Thyroid gland (tissue), 4 donors: ENCODE measurements around the gene CRNKL1. TPM values are rescaled to one million over a fixed set of nuclear protein-coding genes. Genes with fewer than 3 reads are reported as not detected.

Source experiments
- DNase-seq, 2 donors: peaks; one replicate each; pipeline ENCODE4 v3.0.0-alpha.2; 2019
- H3K27ac ChIP-seq, 3 donors: fragments of 200-600 bp; sonication (generic); 1 replicate in 2 of 3; 2 replicates in 1 of 3; pipeline ENCODE4 v1.5.1; 2016 to 2019; ENCODE audit warnings: mild to moderate bottlenecking in 1 of 3, moderate library complexity in 1 of 3
- H3K27me3 ChIP-seq: fragments of 200-600 bp; sonication (generic); one replicate; pipeline ENCODE4 v1.5.1; 2019
- H3K36me3 ChIP-seq, 2 donors: fragments of 200-600 bp; sonication (generic); one replicate each; pipeline ENCODE4 v1.5.1; 2016 to 2019
- H3K4me1 ChIP-seq, 2 donors: fragments of 200-600 bp; sonication (generic); one replicate each; pipeline ENCODE4 v1.5.1; 2017 to 2019
- H3K4me3 ChIP-seq, 3 donors: fragments of 200-600 bp; sonication (generic); replicated peaks in 1 of 3; 1 replicate in 2 of 3; 2 replicates in 1 of 3; pipeline ENCODE4 v1.5.1; 2016; ENCODE audit warnings: mild to moderate bottlenecking in 1 of 3
- H3K9me3 ChIP-seq: fragments of 200-600 bp; sonication (generic); one replicate; pipeline ENCODE4 v1.5.1; 2017
- POLR2A ChIP-seq, 2 donors: fragments of 450-650 bp; IDR thresholded peaks; one replicate each; pipeline ENCODE4 v1.6.1; 2017; ENCODE audit warnings: antibody characterized with exemption in 2 of 2, mild to moderate bottlenecking in 2 of 2, moderate library complexity in 1 of 2
- WGBS, 2 donors: methylation state at CpG; one replicate each; pipeline ENCODE4 v1.1.5; 2017; 5-methylcytosine and 5-hydroxymethylcytosine counted together
- intact Hi-C: fragments of 100-400 bp; cut with DNase I; formaldehyde crosslinking; loops from one replicate; pipeline ENCODE4 v1.15.1; 2023
- total RNA-seq, 4 donors: library from RNA; depleted of rRNA; stranded (reverse); fragments of >200 nt; gene quantifications; one replicate each; pipeline ENCODE4 v1.2.3, GENCODE V29; 2016
- TF ChIP-seq, protein P1 (sequence below), 6 experiments: fragments of 200-600 bp in 3 of 6; fragments of 450-650 bp in 3 of 6; sonication (generic) in 3 of 6; IDR thresholded peaks; one replicate each; pipeline ENCODE4 v1.5.1; 2016 to 2019; ENCODE audit warnings: antibody characterized with exemption in 6 of 6, mild to moderate bottlenecking in 2 of 6, inconsistent platforms in 1 of 6, moderate library complexity in 1 of 6

CRNKL1 gene
- total RNA-seq, 4 donors from 2014 or later: 23.6 to 35.2 (median 27.2) TPM

DNA sequence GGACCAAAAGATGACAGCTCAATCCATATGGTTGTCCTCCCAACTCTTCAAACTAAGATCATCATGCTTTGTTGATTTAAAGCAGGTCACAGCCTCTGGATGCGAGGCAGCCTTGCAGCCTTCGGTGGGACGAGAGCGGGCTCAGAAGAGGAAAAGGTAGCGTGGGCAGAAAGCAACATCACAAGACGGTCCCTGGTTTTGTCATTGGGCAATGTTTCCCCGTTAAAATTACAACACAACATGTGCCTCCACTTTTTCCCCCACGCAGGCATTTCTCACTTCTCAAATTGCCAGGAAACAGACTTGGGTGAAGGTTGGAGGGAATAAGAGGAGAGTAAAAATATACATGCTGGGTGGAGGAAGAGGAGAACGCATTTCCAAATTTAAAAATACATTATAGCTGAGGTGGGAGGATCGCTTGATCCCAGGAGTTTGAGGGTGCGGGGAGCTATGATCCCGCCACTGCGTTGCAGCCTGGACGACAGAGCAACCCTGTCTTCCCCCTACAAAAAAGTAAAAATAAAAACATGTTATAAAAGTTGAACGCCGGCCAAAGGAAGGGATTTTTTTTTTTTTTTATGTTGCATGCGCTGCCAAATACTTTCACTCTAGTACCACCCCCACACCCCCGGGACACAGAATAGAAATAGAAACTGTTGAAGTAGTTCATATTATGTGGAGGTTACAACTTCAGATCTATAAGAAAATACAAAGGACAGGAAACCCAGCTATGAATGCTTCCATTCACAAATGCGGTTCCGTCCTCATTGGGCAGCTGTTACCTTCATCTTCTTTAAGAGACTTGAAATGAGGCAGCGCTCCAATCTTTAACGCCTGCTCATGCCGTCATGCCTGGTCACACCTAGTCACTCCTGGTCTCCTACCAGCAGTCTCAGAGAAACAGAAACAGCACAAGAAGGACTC, 49.0 kb downstream of the CRNKL1 start:
- intact Hi-C loops: no loop called here
- TF ChIP-seq POLR2A (IDR thresholded peaks at IDR 0.05): peak in 1 of 2 donors; percentile 45
- TF ChIP-seq, protein P1, sequence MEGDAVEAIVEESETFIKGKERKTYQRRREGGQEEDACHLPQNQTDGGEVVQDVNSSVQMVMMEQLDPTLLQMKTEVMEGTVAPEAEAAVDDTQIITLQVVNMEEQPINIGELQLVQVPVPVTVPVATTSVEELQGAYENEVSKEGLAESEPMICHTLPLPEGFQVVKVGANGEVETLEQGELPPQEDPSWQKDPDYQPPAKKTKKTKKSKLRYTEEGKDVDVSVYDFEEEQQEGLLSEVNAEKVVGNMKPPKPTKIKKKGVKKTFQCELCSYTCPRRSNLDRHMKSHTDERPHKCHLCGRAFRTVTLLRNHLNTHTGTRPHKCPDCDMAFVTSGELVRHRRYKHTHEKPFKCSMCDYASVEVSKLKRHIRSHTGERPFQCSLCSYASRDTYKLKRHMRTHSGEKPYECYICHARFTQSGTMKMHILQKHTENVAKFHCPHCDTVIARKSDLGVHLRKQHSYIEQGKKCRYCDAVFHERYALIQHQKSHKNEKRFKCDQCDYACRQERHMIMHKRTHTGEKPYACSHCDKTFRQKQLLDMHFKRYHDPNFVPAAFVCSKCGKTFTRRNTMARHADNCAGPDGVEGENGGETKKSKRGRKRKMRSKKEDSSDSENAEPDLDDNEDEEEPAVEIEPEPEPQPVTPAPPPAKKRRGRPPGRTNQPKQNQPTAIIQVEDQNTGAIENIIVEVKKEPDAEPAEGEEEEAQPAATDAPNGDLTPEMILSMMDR (IDR thresholded peaks at IDR 0.05): no peak
- Histone ChIP-seq H3K9me3 (no peaks in the 10 kb centered on the region), H3K27me3 (no peaks in the 10 kb centered on the region), H3K27ac (peak overlapping the region; percentile 55 to 91 (median 77)), H3K36me3 (peaks cover 12 to 19% of the 10 kb centered on the region in 2 donors), H3K4me1 (peaks cover 23 to 38% of the 10 kb centered on the region in 2 donors), H3K4me3 (no peak overlapping the region)
- DNase-seq: peak; percentile 86 to 89
- WGBS, 2 donors: 35 to 41% methylated on average over 23 of the region's 23 CpGs

GRCh38 chr20:20002101-20002998, 49.9 kb downstream of the CRNKL1 start:
- no peak for DNase-seq
- no peaks in the 10 kb centered on the region for H3K27me3 ChIP-seq
- intact Hi-C loops: no loop called here
- no peak overlapping the region for H3K4me3 ChIP-seq
- no peak for TF ChIP-seq POLR2A (IDR thresholded peaks at IDR 0.05)
- TF ChIP-seq, protein P1 (IDR thresholded peaks at IDR 0.05): no peak
- peaks cover 23 to 39% of the 10 kb centered on the region in 2 donors for H3K4me1 ChIP-seq
- H3K9me3 ChIP-seq: no peaks in the 10 kb centered on the region
- 75 to 76% methylated on average over 9 of the region's 9 CpGs for WGBS, 2 donors
- H3K27ac ChIP-seq: peak overlapping the region; percentile 55 to 91 (median 77)
- peaks cover 16 to 20% of the 10 kb centered on the region in 2 donors for H3K36me3 ChIP-seq

DNA sequence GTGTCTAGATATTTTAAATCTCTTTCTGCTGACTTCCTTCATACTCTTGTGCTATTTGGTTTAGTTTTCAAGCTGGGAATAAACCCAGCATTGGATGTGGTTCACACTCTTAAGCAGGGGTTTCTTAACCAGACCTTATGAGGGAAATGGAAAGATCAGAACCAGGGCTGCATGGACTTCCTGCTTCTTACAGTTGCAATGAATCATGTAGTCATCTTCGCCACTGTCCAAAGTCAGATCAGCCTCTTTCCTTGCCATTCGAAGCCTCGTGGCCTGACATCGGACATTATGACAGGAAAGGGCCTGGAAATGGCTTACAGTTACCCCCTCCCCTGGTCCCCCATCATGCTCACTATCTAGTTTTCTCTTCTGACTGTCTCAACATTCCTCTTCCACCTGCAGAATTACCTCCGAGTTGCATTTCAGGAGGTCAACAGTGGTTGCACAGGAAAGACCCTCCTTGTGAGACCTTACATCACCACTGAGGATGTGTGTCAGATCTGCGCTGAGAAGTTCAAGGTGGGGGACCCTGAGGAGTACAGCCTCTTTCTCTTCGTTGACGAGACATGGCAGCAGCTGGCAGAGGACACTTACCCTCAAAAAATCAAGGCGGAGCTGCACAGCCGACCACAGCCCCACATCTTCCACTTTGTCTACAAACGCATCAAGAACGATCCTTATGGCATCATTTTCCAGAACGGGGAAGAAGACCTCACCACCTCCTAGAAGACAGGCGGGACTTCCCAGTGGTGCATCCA, 51.9 kb downstream of the CRNKL1 start:
- Histone ChIP-seq H3K4me3 (no peak overlapping the region), H3K27me3 (no peaks in the 10 kb centered on the region), H3K4me1 (peaks cover 23 to 44% of the 10 kb centered on the region in 2 donors), H3K9me3 (no peaks in the 10 kb centered on the region), H3K27ac (peak overlapping the region in 1 of 3 donors; percentile 52), H3K36me3 (peaks cover 20 to 21% of the 10 kb centered on the region in 2 donors)
- intact Hi-C loops: no loop called here
- WGBS, 2 donors: 88 to 89% methylated on average over 14 of the region's 14 CpGs
- DNase-seq: no peak
- TF ChIP-seq POLR2A (IDR thresholded peaks at IDR 0.05): no peak
- TF ChIP-seq, protein P1 (IDR thresholded peaks at IDR 0.05): no peak

- Histone ChIP-seq H3K4me1 (peaks cover 20 to 44% of the 10 kb centered on the region in 2 donors), H3K27ac (peak overlapping the region in 1 of 3 donors; percentile 41), H3K27me3 (no peaks in the 10 kb centered on the region), H3K9me3 (no peaks in the 10 kb centered on the region), H3K36me3 (peaks cover 20 to 21% of the 10 kb centered on the region in 2 donors), H3K4me3 (no peak overlapping the region)
- DNase-seq: no peak
- TF ChIP-seq, protein P1 (IDR thresholded peaks at IDR 0.05): no peak
- no peak for TF ChIP-seq POLR2A (IDR thresholded peaks at IDR 0.05)
- 77 to 79% methylated on average over 7 of the region's 7 CpGs for WGBS, 2 donors
- intact Hi-C loops: loop anchor here (5.0 to 10.0 kb wide), 3 partner anchors 114 to 307 kb away; no protein-coding TSS in a partner anchor
Observed at GRCh38 chr20:19998990-19999705, 53.1 kb downstream of the CRNKL1 start.
